Activated CD4-positive, alpha-beta T cell treated with anti-CD3 and anti-CD28 coated beads, Interleukin-2, amount 50 U/mL, for 48 hours (primary cell): ENCODE results near the gene PMPCA.

Experiments used
- DNase-seq, 2 experiments: peaks; one replicate each; pipeline ENCODE4 v3.0.0-alpha.2; 2020

The PMPCA gene, protein sequence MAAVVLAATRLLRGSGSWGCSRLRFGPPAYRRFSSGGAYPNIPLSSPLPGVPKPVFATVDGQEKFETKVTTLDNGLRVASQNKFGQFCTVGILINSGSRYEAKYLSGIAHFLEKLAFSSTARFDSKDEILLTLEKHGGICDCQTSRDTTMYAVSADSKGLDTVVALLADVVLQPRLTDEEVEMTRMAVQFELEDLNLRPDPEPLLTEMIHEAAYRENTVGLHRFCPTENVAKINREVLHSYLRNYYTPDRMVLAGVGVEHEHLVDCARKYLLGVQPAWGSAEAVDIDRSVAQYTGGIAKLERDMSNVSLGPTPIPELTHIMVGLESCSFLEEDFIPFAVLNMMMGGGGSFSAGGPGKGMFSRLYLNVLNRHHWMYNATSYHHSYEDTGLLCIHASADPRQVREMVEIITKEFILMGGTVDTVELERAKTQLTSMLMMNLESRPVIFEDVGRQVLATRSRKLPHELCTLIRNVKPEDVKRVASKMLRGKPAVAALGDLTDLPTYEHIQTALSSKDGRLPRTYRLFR

DNA sequence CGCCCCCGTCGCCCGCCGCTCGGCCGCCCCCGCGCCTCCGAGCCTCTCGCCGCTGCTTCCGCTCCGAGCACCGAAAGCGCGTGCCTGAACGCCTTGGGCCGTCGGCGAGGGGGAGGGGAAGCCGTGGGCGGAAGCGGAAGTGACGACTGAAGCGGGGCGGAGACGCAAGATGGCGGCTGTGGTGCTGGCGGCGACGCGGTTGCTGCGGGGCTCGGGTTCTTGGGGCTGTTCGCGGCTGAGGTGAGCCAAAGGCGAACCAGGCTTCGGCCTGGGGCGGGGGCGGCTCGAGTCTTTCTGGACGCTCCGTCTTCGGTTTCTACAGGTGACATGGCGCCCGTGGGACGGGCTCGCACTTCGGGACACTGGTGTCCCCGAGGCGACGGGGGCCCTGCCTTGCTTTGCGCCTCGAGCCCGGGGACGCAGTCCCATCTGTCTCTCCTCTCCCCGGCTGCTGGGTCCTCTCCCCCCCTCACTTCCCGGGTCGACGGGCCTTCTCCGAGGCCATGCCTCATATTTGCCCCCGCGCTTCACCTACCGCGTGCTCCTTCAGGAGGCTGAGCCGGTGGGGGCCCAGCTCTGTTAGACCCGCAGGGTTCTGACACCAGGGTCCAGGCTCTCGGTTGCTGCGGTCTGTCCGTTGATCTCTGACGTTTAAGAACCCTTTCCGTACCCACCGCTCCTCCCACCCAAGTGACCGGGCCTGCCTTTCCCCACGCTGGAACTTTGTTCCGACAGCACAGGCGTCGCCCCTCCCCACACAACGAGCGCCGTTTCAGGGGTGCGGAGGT lies at the start of gene PMPCA, which contains the start of gene ENTR1:
TSS of gene PMPCA (plus strand) at position 159 of the 788 bp plus-strand sequence. CDS start at position 170, 11 bp downstream.
TSS of gene ENTR1 (minus strand) at position 115 of the 788 bp plus-strand sequence. CDS start 217 bp downstream, outside the sequence.
- peak; percentile 98 for DNase-seq

DNA sequence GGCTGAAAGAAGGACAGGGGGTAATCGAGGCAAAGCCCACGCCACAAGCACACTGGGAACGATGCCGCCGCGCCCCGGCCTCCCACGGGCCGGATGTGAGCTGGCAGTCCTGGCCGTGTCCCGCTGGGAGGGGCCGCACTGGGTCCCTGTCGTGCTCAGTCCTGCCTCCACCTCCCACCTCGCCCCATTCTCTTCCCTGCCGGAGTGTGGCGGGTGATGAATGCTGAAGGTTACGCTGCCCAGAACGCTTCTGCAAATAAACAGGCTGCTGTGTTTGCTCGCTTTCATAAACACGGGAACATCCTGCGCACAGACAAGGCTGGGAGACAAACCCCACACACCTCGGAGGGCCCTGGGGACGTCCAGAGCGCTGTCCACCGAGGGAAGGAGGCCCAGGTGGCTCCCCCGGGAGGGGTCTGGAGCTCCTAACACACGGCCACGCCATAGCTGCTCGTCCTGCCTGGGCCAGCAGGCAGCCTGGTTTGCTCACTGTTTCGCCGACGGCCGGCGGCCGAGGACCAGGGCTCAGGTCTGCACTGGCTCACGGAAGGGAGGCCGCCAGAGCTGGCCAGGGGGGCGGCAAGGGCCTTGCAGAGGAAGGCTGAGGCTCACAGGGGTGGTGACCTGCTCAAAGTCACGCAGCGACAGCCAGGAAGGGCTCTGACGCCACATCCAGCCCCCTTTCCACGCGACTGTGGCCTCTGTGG lies 49.3 kb upstream of the PMPCA start:
- no peak for DNase-seq

DNA sequence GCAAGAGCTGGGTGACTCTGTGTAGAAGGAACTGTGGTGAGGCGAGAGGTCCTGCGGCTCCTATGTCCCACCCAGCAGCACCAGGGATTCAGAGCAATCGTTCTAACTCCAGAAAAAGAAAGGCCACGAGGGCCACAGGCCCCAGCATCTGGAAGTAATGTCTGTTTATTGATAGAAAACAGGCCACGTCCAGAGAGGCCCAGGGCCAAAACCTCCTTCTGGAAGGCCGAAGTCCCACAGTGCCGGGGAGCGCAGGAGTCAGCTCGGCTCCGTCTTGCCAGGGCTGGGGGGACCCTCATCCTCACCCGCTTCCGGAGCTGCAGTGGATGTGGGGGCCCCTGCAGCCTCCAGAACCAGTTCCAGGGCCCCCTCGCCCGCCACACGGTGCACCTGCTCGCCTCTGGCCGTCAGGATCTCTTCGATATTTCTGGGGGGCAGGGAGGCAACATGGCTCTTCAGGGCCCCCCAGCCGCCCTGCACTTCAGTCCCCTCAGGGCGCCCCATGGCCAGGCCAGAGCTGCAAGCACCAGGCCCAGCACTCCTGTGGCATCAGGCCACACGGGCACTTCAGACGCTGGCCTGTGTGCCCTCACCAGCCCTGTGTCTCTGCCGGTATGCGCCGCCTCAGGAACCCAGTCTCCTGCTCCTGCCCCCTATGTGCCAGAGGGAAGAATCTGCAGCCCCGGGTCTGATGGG lies 48.6 kb upstream of the PMPCA start:
- no peak for DNase-seq

DNA sequence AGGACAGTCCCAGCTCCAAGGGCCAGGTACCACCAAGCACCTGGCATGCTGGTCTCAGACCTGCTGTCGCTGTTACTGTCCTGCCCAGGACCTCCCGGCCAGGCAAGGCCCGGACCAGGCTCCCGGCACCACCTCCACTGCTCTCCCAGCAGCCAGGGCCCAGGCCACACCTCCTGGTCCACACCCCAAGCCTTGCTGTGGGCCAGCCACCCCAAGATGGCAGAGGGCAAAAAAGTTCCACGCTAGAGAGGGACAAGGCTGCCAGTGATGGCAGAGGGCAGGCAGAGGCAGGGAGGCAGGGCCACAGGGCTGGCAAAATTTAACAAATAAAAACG lies 48.0 kb upstream of the PMPCA start:
- DNase-seq = no peak

DNA sequence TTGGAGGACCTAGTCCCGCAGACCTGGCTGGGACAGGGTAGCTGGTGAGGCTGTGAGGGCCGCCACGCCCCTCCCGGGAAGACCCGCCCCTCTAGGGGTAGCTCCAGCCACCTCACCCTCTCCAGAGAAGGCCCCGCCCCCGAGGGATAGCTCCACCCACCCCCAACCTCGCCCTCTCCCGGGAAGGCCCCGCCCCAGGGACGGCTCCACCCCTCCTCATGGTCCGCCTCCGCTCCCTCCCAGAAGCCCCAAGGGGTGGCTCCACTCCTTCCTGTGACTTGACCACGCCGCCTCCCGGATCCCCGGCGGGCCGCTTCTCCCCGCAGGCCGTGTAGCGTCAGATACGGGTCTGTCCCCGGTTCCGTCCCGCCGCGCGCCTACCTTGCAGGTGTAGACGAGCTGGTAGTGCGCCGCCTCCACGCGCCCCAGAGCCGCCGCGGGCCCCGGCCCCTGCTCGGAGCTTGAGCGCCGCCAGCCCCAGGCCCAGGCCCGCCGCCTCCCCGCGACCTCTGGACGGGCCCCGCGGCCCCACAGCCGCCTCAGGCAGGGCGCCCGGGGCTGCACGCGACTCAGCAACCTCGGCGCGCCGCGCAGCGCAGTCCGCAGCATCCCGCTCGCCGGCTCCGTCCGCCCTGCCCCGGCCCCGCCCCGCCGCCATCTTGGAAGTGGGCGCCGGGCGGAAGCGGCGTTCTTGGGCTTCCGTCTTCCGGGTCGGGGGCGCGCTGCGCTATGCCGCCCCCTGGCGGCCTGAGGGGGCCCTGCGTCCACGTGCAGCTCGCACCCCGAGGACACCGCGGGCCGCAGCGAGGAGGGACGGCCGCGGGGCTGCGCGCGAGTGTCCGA lies 47.1 kb upstream of the PMPCA start, which contains the start of gene DNLZ:
TSS of gene DNLZ (minus strand) at position 639 of the 843 bp plus-strand sequence. CDS start at position 609, 30 bp downstream.
- peak; percentile 98 for DNase-seq

DNA sequence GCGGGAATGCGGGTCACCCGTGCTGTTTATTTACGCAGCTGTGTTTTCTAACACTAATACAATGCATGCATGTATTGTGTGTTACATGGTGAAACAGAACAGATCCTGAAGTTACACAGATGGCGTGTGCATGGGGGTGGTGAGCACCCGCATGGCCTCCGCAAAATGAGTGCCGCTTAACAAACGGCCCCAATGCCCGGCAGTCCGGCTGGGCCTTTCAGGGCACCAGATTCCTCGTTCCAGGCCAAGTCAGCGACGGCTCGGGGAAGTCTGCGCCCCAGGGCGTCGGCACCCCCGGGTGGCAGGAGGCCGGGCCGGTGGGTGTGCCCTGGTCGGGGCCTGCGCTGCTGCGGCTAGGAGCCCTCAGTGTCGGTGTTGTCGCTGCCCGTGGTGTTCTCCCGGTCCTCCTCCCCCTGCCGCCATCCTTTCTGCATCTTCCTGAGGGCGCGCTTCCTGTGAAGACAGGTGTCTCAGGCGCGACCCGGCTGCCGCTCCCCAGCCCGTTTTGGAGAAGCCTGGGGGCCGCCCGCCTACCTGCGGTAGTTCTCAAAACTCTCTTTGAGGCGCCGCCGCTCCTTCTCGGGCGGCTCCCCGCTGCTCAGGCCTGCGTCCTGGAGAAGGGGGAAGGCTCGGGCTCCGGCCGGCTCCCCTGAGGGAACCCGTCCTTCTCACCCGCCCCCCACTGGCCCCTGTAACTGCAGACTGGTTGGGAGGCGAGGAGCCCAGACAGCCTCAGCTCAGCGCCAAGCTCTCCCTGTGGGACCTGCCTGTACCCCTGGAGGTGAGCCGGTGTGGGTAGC lies 46.3 kb upstream of the PMPCA start:
- DNase-seq = no peak

DNA sequence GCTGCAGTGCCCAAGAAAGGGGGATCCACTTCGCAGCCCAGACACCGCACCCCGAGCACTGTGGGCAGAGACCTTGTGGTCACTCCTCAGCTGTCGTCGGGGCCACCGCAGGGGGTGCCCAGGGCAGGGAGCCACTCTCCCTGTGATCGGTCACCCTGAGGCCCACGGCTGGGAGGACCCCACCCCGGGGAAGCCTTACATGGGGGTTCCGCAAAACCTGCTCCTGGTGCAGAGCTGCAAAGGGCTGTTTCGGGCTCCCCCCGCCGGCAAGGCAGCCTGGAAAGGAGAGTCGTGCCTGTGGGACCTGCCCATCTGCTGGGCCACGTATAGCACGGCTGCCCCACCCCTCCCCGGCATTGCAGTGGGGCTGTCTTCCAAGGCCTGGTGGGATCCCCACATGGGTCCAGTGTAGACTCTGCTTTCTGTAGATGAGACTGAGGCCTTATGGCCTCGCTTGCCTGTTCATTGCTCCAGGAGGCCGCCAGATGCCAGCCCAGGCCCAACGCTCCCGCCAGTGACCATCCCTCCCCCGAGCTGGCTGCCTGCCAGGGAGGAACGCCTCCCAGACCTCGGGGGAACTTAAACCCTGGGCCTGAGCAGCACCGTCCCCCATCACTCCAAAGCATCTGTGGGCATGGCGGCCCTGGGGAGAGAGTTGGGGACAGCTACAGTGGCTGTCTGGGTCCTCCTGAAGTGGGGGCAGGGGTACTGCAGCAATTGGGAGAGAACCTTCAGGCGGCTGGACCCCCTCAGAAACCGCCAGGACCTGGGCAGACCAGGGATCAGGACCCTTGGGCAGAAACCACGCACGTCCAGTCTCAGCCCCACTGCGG lies 45.3 kb upstream of the PMPCA start:
- DNase-seq = no peak

DNA sequence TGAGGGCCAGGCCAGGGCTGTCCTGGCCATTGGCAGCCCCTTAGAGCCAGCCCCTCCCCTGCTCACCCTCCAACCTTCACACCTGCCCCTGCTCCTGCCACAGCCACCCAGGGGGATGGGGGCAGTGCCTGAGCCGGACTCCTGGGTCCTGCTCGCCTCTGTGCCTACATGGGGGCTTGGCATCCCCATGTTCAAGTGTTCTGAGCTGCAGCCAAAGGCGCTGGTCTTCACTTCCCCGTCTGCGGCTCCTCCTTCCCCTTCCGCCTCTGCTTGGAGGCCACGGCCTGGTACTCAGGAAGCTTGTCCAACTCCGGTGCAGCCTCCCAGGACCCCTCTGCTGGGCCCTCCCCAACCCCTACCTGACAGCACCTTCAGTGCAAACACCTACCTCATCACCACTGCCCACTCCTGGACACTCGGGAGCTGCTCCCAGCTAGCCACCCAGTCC lies 44.7 kb upstream of the PMPCA start:
- DNase-seq = no peak

DNA sequence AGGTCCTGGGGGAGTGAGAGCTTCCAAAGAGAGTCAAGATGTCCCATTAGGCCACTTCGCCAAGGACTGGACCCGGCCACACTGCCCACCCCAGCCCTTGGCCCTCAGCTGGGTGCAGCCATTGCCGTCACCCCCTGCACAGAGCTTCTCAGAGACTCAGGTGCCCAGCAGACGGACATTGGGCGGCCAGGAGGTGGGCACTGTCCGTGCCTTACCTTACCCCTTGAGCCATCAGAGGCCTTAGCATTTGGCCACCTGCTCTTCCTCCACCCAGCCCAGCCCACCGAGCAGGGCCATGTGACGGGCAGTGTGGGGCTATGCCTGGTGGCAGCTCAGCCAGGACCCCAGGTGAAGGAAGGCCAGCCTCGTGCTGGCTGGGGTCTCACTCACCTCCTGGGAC lies 43.6 kb upstream of the PMPCA start:
- DNase-seq = no peak

DNA sequence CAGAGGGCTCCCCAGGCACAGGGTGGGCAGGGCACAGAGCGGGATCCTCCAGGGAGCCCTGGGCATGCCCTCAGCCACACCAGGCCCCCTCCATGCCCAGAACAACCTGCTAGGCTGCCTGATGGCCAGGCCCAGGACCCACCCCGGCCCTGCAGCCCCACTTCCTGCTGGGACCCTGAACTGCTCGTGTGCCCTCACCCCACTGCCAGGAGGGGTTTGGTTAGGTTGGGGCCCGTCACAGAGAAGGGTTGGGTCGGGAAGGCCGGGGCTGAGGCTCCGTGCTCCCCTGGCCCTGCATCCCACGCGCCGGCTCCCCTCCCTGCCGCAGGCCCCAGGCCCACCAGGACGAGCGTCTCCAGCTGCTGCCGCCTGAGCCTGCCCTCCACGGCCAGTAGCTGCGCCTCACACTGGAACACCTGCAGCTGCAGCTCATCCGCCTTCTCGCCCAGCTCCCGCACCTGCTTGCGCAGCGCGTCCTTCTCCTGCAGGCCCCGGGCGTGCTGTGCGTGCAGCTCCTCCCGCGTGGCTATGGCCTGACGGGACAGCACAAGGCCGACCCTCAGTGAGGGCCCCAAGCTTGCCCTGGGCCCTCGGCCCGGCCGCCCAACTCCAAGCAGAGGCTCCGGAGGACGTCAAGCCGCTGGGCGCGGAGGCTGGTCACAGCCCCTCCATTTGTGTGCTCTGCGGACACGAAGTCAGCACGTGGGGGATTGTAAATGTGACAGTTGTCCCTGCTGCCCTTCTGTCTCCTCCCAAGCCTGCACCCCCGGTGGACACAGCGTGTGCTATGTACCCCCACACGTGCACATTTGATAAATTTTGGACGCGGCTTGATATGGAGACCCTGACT lies 42.9 kb upstream of the PMPCA start:
- DNase-seq = no peak

DNA sequence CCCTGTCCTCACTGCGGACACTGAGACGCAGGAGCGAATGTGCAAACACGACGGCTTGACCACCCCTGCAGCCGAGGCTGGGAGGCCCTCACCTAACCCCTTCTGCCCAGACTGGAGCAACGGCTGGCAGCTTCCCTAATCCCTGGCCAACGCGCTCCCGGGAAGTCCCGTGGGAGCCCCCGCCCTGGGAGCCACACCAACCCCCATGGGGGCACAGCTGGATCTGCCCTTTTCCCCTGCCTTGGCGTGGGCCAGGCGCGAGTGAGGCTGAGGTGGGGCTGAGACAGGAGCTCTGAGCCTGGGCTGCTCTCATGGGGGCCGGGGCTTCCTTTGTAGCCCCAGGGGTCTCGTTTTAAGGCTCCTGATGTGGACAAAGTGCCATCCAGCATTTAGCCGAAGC lies 42.3 kb upstream of the PMPCA start:
- DNase-seq = no peak

DNA sequence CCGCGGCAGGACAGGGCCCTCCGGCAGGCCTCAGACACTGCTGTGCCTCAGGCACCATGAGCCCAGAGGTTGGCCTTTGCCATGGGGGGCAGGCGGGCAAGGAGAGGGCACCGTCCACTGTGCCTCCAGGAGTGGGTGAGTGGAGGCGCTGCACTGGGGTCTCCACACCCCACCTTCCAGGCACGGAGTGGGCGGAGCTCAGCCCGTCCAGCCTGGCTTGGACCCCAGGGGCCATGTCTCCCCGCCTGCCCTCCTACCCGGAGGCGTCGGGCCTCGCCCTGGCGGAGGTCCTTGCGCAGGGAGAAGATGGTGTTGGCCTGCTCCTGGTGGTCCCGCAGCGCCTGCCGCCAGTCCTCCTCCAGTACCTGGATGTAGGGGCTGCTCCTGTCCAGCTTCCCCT lies 40.4 kb upstream of the PMPCA start:
- no peak for DNase-seq

DNA sequence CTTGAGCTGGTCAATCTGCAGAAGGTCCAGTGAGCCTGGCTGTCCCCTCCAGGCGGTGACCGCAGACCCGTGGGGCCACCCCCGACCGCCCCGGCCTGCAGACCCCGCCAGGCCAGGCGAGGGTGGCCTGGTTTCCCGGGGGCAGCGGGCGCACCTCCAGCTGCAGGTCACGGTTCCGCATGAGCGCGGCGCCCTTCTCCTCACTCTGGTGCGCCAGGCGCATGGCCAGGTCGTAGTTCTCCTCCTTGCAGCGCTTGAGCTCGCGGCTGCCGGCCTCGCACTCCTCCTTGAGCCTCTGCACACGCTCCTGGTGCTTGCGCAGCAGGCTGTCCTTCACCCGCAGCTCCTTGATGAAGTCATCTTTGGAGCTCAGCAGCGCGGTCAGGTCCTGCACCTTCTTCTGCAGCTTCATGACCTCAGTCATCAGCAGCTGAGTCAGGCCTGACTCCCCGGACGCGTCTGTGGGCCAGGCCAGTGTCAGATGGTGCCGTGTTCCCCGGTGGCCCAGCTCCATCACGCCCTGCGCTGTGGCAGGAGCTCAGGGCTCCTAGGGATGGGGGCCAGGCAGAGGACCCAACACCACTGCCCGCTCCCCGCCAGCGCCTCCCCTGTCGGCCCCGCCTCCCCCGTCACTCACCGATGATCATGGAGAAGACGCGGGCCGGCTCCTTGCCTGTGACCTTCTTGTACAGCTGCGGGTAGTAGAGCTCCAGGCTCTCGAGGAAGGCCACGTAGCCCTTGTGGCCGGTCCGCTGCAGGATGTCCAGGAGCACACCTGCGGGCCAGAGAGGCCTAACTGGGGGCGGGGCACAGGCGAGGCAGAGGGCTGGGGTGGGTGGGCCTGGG lies 39.5 kb upstream of the PMPCA start:
- DNase-seq = no peak

DNA sequence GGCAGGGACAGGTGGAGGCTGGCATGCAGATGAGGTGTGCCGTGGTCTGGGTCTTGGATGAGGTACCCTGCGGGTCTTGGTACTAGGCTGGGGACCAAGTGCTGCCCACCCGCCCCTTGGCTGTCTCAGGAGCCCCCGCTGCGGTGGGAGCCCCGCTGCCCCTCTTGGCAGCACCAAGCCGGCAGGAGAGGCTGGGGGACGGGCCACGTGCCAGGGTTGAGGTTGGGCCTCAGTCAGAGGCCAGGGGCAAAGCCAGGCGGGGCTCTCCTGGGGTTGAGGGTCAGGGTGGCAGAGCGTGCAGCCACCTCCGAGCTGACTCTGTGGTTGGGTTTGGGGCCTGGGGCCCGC lies 39.0 kb upstream of the PMPCA start:
- no peak for DNase-seq

DNA sequence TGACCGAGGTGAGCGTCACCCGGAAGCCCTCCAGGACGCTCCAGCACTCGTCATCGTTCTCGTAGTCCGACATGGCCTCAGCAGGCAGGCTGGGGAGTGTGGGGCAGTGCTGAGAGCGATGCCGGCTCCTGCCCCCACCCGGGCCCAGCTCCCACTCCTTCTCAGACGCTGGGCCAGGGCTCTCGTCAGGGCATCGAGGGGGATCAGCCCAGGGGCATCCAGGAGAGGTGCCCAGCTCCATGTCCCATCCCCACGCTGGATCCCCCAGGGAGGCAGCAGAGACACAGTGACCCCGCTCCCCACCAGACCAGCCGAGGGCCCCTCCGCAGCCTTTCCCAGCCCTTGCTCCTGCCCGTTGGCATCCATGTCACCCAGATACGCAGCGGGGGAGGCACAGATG lies 38.5 kb upstream of the PMPCA start:
- DNase-seq = no peak

DNA sequence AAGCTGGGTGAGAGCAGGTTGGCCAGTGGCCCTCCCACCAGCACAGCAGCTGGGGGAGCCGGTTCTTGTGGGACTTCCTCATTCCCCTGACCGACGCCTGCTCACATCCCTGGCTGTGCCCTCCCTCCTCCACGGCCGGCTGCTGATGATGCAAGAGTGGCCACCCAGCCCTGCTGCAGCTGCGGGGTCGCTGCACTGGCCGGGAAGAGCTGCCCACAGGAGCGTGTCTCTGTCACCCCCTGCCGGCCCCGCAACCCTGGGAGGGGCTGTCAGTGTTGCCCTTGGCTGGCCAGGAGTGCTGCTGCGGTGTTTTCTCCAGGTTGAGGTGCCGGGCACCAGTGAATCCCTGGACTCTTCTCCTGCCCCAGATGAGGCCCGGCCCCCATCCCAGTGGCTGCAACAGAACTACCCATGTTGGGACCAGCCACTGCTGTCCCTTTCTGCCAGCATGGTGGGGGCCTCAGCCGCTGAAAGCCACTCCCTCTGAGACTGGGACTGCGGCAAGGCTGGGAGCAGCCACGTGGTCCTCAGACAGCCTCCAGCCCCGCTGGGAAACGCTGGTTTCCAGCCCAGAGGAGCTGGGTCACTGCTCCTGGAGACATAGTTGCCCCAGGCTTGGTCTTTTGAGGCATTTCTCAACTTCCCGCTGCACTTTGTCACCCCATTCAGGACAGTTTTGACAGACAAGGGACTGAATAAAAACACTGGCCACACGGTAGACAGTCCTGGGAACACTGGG lies 37.7 kb upstream of the PMPCA start:
- DNase-seq = no peak
